Skeletal muscle satellite cell (primary cell): ENCODE measurements around the gene MAP3K5.

Experiments
- H3K27me3 ChIP-seq: 2 replicates; pipeline ENCODE4 v1.7.0; 2013; ENCODE audit warnings: low read length; ENCODE audit not compliant: control insufficient read depth, insufficient read depth
- H3K36me3 ChIP-seq: 2 replicates; pipeline ENCODE4 v1.7.0; 2013; ENCODE audit warnings: mild to moderate bottlenecking, control low read depth, low read length; ENCODE audit not compliant: insufficient read depth
- H3K4me1 ChIP-seq: 2 replicates; pipeline ENCODE4 v1.7.0; 2013; ENCODE audit warnings: low read length; ENCODE audit not compliant: control insufficient read depth, insufficient read depth
- H3K4me2 ChIP-seq: 2 replicates; pipeline ENCODE4 v1.7.0; 2013; ENCODE audit warnings: mild to moderate bottlenecking, low read length
- H3K4me3 ChIP-seq: 2 replicates; pipeline ENCODE4 v1.7.0; 2013; ENCODE audit warnings: low read length
- H3K9ac ChIP-seq: 2 replicates; pipeline ENCODE4 v1.7.0; 2013; ENCODE audit warnings: mild to moderate bottlenecking, low read depth, low read length, moderate library complexity
- H3K9me3 ChIP-seq: replicated peaks from 2 replicates; pipeline ENCODE4 v1.7.0; 2013; ENCODE audit warnings: mild to moderate bottlenecking, control low read depth, low read length

The MAP3K5 gene

DNA sequence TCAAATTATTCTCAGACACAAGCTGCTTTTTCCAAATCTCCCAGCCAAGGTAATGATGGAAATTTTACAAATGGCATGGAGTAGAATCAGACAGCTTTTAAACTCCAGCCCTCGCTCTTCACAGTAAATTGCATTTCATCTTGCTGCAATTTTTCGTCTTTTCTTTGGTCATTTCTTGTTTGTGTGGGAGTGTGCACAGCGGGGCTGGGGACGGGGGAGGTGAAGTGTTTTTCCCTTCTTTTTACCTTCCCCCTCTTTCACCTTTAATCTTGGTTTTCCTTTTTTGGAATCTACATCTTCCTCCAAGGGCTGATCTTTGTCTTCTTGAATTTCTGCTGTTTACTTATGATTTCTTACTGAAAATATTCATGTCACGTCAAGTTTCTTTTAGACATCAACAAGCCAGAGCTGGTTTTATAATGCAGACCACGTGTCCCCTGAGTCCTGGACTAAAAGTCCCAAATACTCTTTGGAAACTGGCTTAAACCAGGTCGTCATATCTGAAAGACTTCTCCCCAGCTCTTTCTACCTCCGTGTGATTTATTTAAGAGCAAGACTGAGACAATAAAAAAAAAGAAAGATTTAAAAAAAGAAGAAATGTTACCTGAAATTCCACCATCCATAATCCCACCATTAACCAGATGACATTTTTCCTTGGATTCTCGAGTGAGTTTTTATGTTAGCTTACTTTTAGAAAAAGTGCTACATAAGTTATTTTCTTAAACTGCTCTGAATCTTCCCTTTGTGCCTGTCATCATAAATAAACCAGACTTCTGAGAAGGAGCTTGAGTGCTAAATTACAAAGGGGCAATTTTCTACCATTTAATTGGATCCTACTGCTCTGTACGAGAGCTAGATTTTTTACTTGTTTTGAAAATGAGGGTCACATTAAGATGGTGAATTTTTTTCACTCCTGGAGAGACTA, 52.0 kb downstream of the MAP3K5 start:
- Histone ChIP-seq H3K4me1 (peaks cover 22% of the 10 kb centered on the region), H3K9me3 (no peaks in the 10 kb centered on the region), H3K4me3 (no peak overlapping the region), H3K27me3 (no peaks in the 10 kb centered on the region), H3K36me3 (no peaks in the 10 kb centered on the region), H3K9ac (no peak overlapping the region), H3K4me2 (peak overlapping the region; percentile 30)

- Histone ChIP-seq H3K9ac (no peak overlapping the region), H3K4me3 (no peak overlapping the region), H3K4me1 (peaks cover 22% of the 10 kb centered on the region), H3K9me3 (no peaks in the 10 kb centered on the region), H3K4me2 (no peak overlapping the region), H3K36me3 (no peaks in the 10 kb centered on the region), H3K27me3 (no peaks in the 10 kb centered on the region)
Measured at GRCh38 chr6:136739501-136739900, 52.8 kb downstream of the MAP3K5 start.

DNA sequence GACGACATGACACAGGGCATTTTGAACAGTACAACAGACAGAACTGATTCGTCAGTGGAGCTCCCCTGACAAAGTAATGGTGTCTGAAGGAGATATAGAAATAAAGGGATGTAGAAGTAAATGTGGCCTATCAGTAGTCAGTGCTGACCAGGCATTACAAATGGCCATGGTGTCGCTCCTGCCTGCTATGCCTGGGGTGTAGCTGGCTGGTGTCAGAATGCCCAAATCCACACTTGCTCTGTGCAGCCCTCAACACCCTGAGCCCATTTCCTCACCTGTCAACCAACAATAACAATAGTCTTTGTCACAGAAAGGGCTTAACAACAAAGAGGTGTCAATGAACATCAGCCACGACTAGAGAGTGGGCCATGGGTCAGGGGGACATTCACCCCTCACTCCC, 53.2 kb downstream of the MAP3K5 start:
- no peaks in the 10 kb centered on the region for H3K9me3 ChIP-seq
- H3K9ac ChIP-seq = no peak overlapping the region
- no peak overlapping the region for H3K4me2 ChIP-seq
- no peaks in the 10 kb centered on the region for H3K36me3 ChIP-seq
- H3K4me3 ChIP-seq = no peak overlapping the region
- no peaks in the 10 kb centered on the region for H3K27me3 ChIP-seq
- H3K4me1 ChIP-seq = peaks cover 22% of the 10 kb centered on the region

- H3K4me3 ChIP-seq = no peak overlapping the region
- H3K27me3 ChIP-seq = no peaks in the 10 kb centered on the region
- no peaks in the 10 kb centered on the region for H3K36me3 ChIP-seq
- peak overlapping the region; percentile 44 for H3K4me2 ChIP-seq
- no peak overlapping the region for H3K9ac ChIP-seq
- peaks cover 22% of the 10 kb centered on the region for H3K4me1 ChIP-seq
- no peaks in the 10 kb centered on the region for H3K9me3 ChIP-seq
Measured at GRCh38 chr6:136738692-136739057, 53.6 kb downstream of the MAP3K5 start.

GRCh38 chr6:136737871-136738691, 54.2 kb downstream of the MAP3K5 start:
- H3K36me3 ChIP-seq = no peaks in the 10 kb centered on the region
- H3K27me3 ChIP-seq = no peaks in the 10 kb centered on the region
- H3K9ac ChIP-seq = peak overlapping the region; percentile 18
- peaks cover 22% of the 10 kb centered on the region for H3K4me1 ChIP-seq
- peak overlapping the region; percentile 44 for H3K4me2 ChIP-seq
- H3K4me3 ChIP-seq = peak overlapping the region; percentile 33
- no peaks in the 10 kb centered on the region for H3K9me3 ChIP-seq

DNA sequence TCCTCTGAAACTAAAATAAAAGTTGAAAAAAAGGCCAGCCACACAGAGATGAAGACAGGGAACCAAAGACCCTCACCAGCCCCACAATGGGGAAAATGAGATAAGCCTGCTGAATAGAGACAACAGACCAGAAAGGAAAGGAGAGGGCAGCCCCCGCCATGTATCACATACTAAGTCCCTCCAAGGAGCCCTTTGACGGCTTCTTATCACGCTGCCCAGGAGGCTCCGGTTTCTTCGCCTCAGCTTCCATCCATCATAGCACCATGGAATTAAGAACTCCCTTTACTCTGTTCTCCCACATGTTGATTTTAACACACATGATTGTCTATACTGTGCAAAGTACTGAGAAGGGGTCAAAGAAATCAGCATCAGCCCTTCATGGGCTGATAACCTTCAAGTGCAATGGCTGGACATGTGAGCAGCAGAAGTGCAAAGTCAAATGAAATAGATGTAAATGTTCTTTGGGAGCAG, 54.9 kb downstream of the MAP3K5 start:
- Histone ChIP-seq H3K4me1 (peaks cover 22% of the 10 kb centered on the region), H3K9ac (peak overlapping the region; percentile 18), H3K4me2 (peak overlapping the region; percentile 44), H3K27me3 (no peaks in the 10 kb centered on the region), H3K36me3 (no peaks in the 10 kb centered on the region), H3K4me3 (peak overlapping the region; percentile 33), H3K9me3 (no peaks in the 10 kb centered on the region)

DNA sequence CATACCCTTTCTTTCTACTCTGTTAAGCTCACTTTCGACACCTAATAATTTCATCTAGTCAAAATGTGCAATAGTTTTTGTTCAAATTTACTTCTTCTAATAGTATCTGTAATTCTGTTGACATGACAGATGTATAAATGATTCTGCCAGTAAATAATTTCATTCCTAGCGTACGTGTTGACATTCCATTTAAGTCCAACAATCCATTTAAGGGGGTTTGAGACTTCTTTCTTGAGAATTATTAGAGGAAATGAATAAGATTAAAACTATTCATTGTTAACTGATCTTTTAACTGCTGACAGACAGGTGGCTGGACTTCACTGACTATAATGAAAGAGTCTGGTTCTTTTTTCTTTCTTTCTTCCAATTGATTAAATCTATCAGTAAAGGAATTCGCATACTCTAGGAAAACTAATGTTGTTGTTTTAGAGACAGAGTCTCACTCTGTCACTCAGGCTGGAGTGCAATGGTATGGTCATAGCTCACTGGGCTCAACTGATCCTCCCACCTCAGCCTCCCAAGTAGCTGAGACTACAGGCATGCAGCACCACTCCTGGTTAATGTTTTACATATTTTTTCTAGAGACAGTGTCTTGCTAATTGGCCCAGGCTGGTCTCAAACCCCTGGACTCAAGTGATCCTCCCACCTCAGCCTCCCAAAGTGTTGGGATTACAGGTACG, 55.9 kb downstream of the MAP3K5 start:
- Histone ChIP-seq H3K4me1 (peaks cover 22% of the 10 kb centered on the region), H3K4me3 (no peak overlapping the region), H3K9ac (no peak overlapping the region)

GRCh38 chr6:136734977-136735376, 57.3 kb downstream of the MAP3K5 start:
- no peak overlapping the region for H3K9ac ChIP-seq
- H3K4me2 ChIP-seq = no peak overlapping the region
- H3K4me1 ChIP-seq = peaks cover 14% of the 10 kb centered on the region
- no peaks in the 10 kb centered on the region for H3K36me3 ChIP-seq
- H3K9me3 ChIP-seq = no peaks in the 10 kb centered on the region
- no peak overlapping the region for H3K4me3 ChIP-seq
- no peaks in the 10 kb centered on the region for H3K27me3 ChIP-seq

More for the DNA sequence above, 55.9 kb downstream of the MAP3K5 start:
- Histone ChIP-seq H3K36me3 (no peaks in the 10 kb centered on the region), H3K27me3 (no peaks in the 10 kb centered on the region), H3K9me3 (no peaks in the 10 kb centered on the region), H3K4me2 (no peak overlapping the region)

- Histone ChIP-seq H3K4me3 (no peak overlapping the region), H3K4me1 (peaks cover 17% of the 10 kb centered on the region), H3K27me3 (no peaks in the 10 kb centered on the region)
Measured at GRCh38 chr6:136732889-136733288, 59.4 kb downstream of the MAP3K5 start.

DNA sequence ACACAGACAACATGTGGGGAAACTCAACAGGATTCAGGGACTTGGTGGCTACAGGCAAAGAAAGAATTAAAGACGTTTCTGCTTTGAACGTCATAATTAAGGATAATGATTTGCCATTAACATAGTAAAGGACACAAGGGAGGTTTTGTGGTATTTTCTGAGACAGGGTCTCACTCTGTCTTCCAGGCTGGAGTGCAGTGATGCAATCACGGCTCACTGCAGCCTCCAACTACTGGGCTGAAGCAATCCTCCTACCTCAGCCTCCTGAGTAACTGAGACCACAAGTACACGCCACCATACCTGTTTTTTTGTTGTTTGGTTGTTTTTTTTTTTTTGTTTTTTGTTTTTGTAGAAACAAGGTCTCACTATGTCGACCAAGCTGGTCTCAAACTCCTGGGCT, 62.4 kb downstream of the MAP3K5 start:
- Histone ChIP-seq H3K4me1 (peaks cover 11% of the 10 kb centered on the region), H3K9ac (no peak overlapping the region), H3K4me3 (no peak overlapping the region), H3K4me2 (no peak overlapping the region), H3K36me3 (no peaks in the 10 kb centered on the region), H3K27me3 (no peaks in the 10 kb centered on the region), H3K9me3 (no peaks in the 10 kb centered on the region)

More at GRCh38 chr6:136732889-136733288, 59.4 kb downstream of the MAP3K5 start:
- Histone ChIP-seq H3K36me3 (no peaks in the 10 kb centered on the region), H3K9me3 (no peaks in the 10 kb centered on the region), H3K4me2 (no peak overlapping the region), H3K9ac (no peak overlapping the region)

GRCh38 chr6:136728976-136729515, 63.2 kb downstream of the MAP3K5 start:
- no peaks in the 10 kb centered on the region for H3K27me3 ChIP-seq
- H3K4me3 ChIP-seq = no peak overlapping the region
- no peaks in the 10 kb centered on the region for H3K9me3 ChIP-seq
- H3K36me3 ChIP-seq = no peaks in the 10 kb centered on the region
- no peak overlapping the region for H3K9ac ChIP-seq
- no peak overlapping the region for H3K4me2 ChIP-seq
- H3K4me1 ChIP-seq = peaks cover 11% of the 10 kb centered on the region
